HFFc6 (cell line): Measurements from ENCODE around the gene DNAJC5. TPM values are rescaled to one million over a fixed set of nuclear protein-coding genes. Genes with fewer than 3 reads are reported as not detected.

Source experiments
- DNase-seq: peaks from one replicate; pipeline ENCODE4 v3.0.0-alpha.2; 2018
- H3K27ac Mint-ChIP-seq: 2 replicates; pipeline ENCODE4 v1.8.0; 2020; ENCODE audit warnings: mild to moderate bottlenecking, mixed read lengths
- H3K27me3 Mint-ChIP-seq: 2 replicates; pipeline ENCODE4 v1.8.0; 2021; ENCODE audit warnings: mild to moderate bottlenecking, moderate library complexity, mixed read lengths; ENCODE audit not compliant: insufficient read depth
- H3K36me3 Mint-ChIP-seq: 2 replicates; pipeline ENCODE4 v1.8.0; 2021; ENCODE audit warnings: low read depth, mixed read lengths
- H3K4me1 Mint-ChIP-seq: 2 replicates; pipeline ENCODE4 v1.8.0; 2020; ENCODE audit warnings: low read depth, mixed read lengths
- H3K4me3 Mint-ChIP-seq: 2 replicates; pipeline ENCODE4 v1.8.0; 2020; ENCODE audit warnings: mild to moderate bottlenecking, moderate library complexity, mixed read lengths
- H3K9me3 Mint-ChIP-seq: 2 replicates; pipeline ENCODE4 v1.8.0; 2020; ENCODE audit warnings: mild to moderate bottlenecking, mixed read lengths
- CTCF ChIP-seq: fragments of 200-600 bp; sonication (generic); IDR thresholded peaks from 2 replicates; pipeline ENCODE4 v1.5.0; 2021; ENCODE audit warnings: antibody characterized with exemption, mild to moderate bottlenecking
- total RNA-seq, 6 experiments: library from RNA; stranded (reverse); fragmentation: NEBNext Ultra II Directional; extraction: Animal tissue kit (Norgen Biotek cat#: 25700); gene quantifications; 2 replicates in 1 of 6; 3 replicates in 5 of 6; pipeline ENCODE4 v1.2.3, GENCODE V29; 2021

DNAJC5 gene
- total RNA-seq, 6 experiments from 2014 or later = 52.0 to 65.8 (median 56.2) TPM

GRCh38 chr20:63933646-63934045, 38.7 kb downstream of the DNAJC5 start:
- no peak overlapping the region for H3K4me3 Mint-ChIP-seq
- no peak for TF ChIP-seq CTCF
- H3K27me3 Mint-ChIP-seq = peaks cover 2% of the 10 kb centered on the region
- H3K9me3 Mint-ChIP-seq = no peaks in the 10 kb centered on the region
- DNase-seq = no peak
- peaks cover 45% of the 10 kb centered on the region for H3K36me3 Mint-ChIP-seq
- H3K4me1 Mint-ChIP-seq = no peaks in the 10 kb centered on the region
- no peak overlapping the region for H3K27ac Mint-ChIP-seq

GRCh38 chr20:63934271-63935068, 39.5 kb downstream of the DNAJC5 start:
- H3K36me3 Mint-ChIP-seq = peaks cover 41% of the 10 kb centered on the region
- H3K27ac Mint-ChIP-seq = no peak overlapping the region; the same call in 1 of the 2 replicates
- H3K4me1 Mint-ChIP-seq = no peaks in the 10 kb centered on the region
- peaks cover 2% of the 10 kb centered on the region for H3K27me3 Mint-ChIP-seq
- H3K4me3 Mint-ChIP-seq = no peak overlapping the region
- H3K9me3 Mint-ChIP-seq = no peaks in the 10 kb centered on the region
- TF ChIP-seq CTCF = peak; percentile 57
- DNase-seq = no peak

GRCh38 chr20:63935447-63935846, 40.5 kb downstream of the DNAJC5 start:
- Mint-ChIP-seq H3K27ac (no peak overlapping the region), H3K27me3 (peaks cover 2% of the 10 kb centered on the region), H3K4me3 (no peak overlapping the region), H3K4me1 (no peaks in the 10 kb centered on the region), H3K9me3 (no peaks in the 10 kb centered on the region), H3K36me3 (peaks cover 40% of the 10 kb centered on the region)
- no peak for TF ChIP-seq CTCF
- DNase-seq = no peak

- H3K4me3 Mint-ChIP-seq = no peak overlapping the region
- no peaks in the 10 kb centered on the region for H3K27me3 Mint-ChIP-seq
- H3K27ac Mint-ChIP-seq = peak overlapping the region; percentile 14; the same call in 1 of the 2 replicates
- no peaks in the 10 kb centered on the region for H3K9me3 Mint-ChIP-seq
- H3K36me3 Mint-ChIP-seq = peaks cover 24% of the 10 kb centered on the region
- no peaks in the 10 kb centered on the region for H3K4me1 Mint-ChIP-seq
- DNase-seq = no peak
- no peak for TF ChIP-seq CTCF
These were observed 42.7 kb downstream of the DNAJC5 start for GRCh38 chr20:63937596-63937995.

- Mint-ChIP-seq H3K36me3 (peaks cover 24% of the 10 kb centered on the region), H3K27ac (no peak overlapping the region), H3K27me3 (peaks cover 4% of the 10 kb centered on the region), H3K4me3 (no peak overlapping the region), H3K9me3 (no peaks in the 10 kb centered on the region), H3K4me1 (no peaks in the 10 kb centered on the region)
- DNase-seq = no peak
- no peak for TF ChIP-seq CTCF
These were observed 44.4 kb downstream of the DNAJC5 start for GRCh38 chr20:63939061-63939935.
